OCI-LY7 (cell line): ENCODE data around the gene SPAAR.

Experiments used
- EZH2phosphoT487 ChIP-seq: fragments of 200-600 bp; sonication (generic); IDR thresholded peaks from 2 replicates; pipeline ENCODE4 v1.6.1; 2018; ENCODE audit warnings: low read depth, borderline replicate concordance, mild to moderate bottlenecking, mixed run types, antibody characterized with exemption, low read length, moderate library complexity, mixed read lengths
- TF ChIP-seq, protein P1 (sequence below): fragments of 200-600 bp; sonication (generic); conservative IDR thresholded peaks from 2 replicates; pipeline ENCODE4 v1.5.1; 2014; ENCODE audit warnings: mild to moderate bottlenecking, antibody characterized with exemption, low read length, moderate library complexity, mixed read lengths

DNA sequence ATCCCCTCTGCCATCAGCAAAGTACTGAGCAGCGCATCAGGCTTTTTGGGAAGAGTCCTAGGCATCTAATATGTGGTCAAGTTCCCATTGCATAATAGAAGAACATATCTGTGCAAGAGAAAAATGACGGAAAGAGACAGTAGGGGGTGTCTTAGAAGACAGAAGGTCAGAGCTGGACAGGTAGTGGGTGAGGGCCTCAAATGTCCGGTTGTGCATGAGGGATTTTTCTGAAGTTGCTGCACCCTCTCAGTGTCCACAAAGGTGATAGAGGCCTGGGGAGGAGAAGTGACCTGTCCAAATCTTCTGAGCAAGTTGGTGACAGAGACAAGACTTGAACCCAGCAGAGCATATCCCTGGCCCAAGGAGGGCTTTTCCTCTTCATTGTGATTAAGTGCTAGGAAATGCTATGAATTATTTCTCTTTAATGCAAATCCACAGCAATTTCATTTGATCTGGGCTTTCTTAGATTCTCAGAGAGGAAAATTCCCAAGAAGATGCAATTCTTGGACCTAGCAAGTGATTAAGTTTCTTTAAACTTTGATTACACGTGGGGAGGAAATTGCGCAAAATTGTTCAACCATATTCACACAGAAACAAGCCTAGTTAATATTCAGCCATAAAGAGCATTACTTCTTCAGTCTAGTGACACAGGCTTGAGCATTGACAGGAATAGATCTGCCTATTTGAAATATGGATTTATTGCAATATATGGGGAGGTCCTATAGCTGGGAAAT, 49.0 kb downstream of the SPAAR start, which contains the start of gene OR2S2:
- TF ChIP-seq, protein P1, sequence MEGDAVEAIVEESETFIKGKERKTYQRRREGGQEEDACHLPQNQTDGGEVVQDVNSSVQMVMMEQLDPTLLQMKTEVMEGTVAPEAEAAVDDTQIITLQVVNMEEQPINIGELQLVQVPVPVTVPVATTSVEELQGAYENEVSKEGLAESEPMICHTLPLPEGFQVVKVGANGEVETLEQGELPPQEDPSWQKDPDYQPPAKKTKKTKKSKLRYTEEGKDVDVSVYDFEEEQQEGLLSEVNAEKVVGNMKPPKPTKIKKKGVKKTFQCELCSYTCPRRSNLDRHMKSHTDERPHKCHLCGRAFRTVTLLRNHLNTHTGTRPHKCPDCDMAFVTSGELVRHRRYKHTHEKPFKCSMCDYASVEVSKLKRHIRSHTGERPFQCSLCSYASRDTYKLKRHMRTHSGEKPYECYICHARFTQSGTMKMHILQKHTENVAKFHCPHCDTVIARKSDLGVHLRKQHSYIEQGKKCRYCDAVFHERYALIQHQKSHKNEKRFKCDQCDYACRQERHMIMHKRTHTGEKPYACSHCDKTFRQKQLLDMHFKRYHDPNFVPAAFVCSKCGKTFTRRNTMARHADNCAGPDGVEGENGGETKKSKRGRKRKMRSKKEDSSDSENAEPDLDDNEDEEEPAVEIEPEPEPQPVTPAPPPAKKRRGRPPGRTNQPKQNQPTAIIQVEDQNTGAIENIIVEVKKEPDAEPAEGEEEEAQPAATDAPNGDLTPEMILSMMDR: no peak
- TF ChIP-seq EZH2phosphoT487: no peak
